ENCODE data around the gene NFAT5. TPM values are rescaled to one million over a fixed set of nuclear protein-coding genes. Genes with fewer than 3 reads are reported as not detected.

NFAT5 gene
- total and polyA plus RNA-seq, 9 of the 15 experiments (the other 6 are each of a cell fraction or from before 2014, with no cell fraction given), result 0.78 to 20.5 (median 12.4) TPM

- ChIA-PET POLR2A (interaction anchor here (0.6 to 6.5 kb wide), 7 partner anchors 11 to 64 kb away, joined by 3 to 31 read pairs (median 5); no protein-coding TSS in a partner anchor), CTCF (ENCODE audit: low intra/inter-chr PET ratio) (no interaction called here)
- H3K9me3 ChIP-seq (replicated peaks; ENCODE audit: control insufficient read depth, insufficient read depth, low read depth, low read length), result no peaks in the 10 kb centered on the region
- no peak for FAIRE-seq
- H3K9me1 ChIP-seq (ENCODE audit: control insufficient read depth, insufficient read depth, low read length), result no peaks in the 10 kb centered on the region
- H3K4me2 ChIP-seq (ENCODE audit: insufficient read depth, low read length), result peak overlapping the region; percentile 75
- H3K36me3 ChIP-seq (ENCODE audit: control insufficient read depth, insufficient read depth, low read length), result peaks cover 17% of the 10 kb centered on the region
- peaks cover 69% of the 10 kb centered on the region for H3K79me2 ChIP-seq (ENCODE audit: control insufficient read depth, insufficient read depth, low read length)
- intact Hi-C loops (cut with micrococcal nuclease) (loop anchor here (5.0 kb wide), 1 partner anchor 169 kb away; no protein-coding TSS in a partner anchor), in situ Hi-C loops (cut with MboI) (no loop called here)
- H3K27ac ChIP-seq (ENCODE audit: extremely low read depth, low read depth, low read length), result peak overlapping the region; percentile 97
- peak overlapping the region; percentile 90 to 98 for H3K9ac ChIP-seq (ENCODE audit: insufficient read depth in 1 of 2, low read depth in 2 of 2, low read length in 2 of 2)
- peaks cover 9 to 20% of the 10 kb centered on the region in 2 experiments for H3K4me1 ChIP-seq (replicated peaks in 1 of 2; ENCODE audit: control insufficient read depth in 2 of 2, insufficient read depth in 2 of 2, low read length in 2 of 2)
- WGBS (ENCODE audit: insufficient coverage, low coverage, missing lambda C conversion rate), result 0% methylated on average over 50 of the region's 75 CpGs
- no TSS peak for BruUV-seq (replicated peaks)
- peak overlapping the region; percentile 98 for H3K4me3 ChIP-seq
- peak overlapping the region; percentile 87 for H2AFZ ChIP-seq (ENCODE audit: low read depth, low read length)
- ATAC-seq, result peak; percentile 73
- DNase-seq (ENCODE audit: extremely low read depth in 1 of 4, low spot score in 3 of 4), result peak; percentile 75 to 77 (median 76)
- no peaks in the 10 kb centered on the region for H3K27me3 ChIP-seq (ENCODE audit: control insufficient read depth in 2 of 2, insufficient read depth in 2 of 2, low read length in 2 of 2)
- no peaks in the 10 kb centered on the region for H4K20me1 ChIP-seq (replicated peaks; ENCODE audit: control insufficient read depth, insufficient read depth, low read length)
- peak; percentile 25 for TF ChIP-seq HNRNPK (IDR thresholded peaks at IDR 0.05; ENCODE audit: low read depth, low read length, poor library complexity, severe bottlenecking)
- no peak for TF ChIP-seq ZNF384 (IDR thresholded peaks at IDR 0.05; ENCODE audit: low read depth, low read length)
- no peak for TF ChIP-seq FOXK2 (conservative IDR thresholded peaks at IDR 0.05 in 1 of 2, IDR thresholded peaks at IDR 0.05 in 1 of 2; ENCODE audit: low read depth in 2 of 2)
- no peak for TF ChIP-seq PREB (CRISPR knock-in tag; IDR thresholded peaks at IDR 0.05)
- peak; percentile 45 for TF ChIP-seq SAP30 (IDR thresholded peaks at IDR 0.05; ENCODE audit: borderline replicate concordance, insufficient read depth, low read depth, low read length, poor library complexity, severe bottlenecking)
- TF ChIP-seq ZC3H8 (IDR thresholded peaks at IDR 0.05), result no peak
- TF ChIP-seq CC2D1A (IDR thresholded peaks at IDR 0.05), result 0 out of 2 replicates have a peak, but pooled peaks have one; percentile 25
- TF ChIP-seq AFF1 (IDR thresholded peaks at IDR 0.05; ENCODE audit: low read depth in 1 of 2, partially characterized antibody in 2 of 2), result no peak
- no peak for TF ChIP-seq ZBTB8A (IDR thresholded peaks at IDR 0.05; ENCODE audit: partially characterized antibody)
- TF ChIP-seq PCBP2 (IDR thresholded peaks at IDR 0.05; ENCODE audit: low read depth, low read length, poor library complexity, severe bottlenecking), result peak; percentile 63
- TF ChIP-seq RBM39 (optimal IDR thresholded peaks at IDR 0.05; ENCODE audit: low read depth, low read length), result no peak
Measured at GRCh38 chr16:69566240-69566980, 644 bp downstream of the NFAT5 start.

Measured in K562 (cell line).